DMS153 treated with DMSO at 0.1 percent for 48 hours (cell line): ENCODE measurements around the gene PTPRD.
"Not testable (repeated sequence)": the region's sequence is repeated elsewhere in the genome, so short reads cannot be mapped to it uniquely, and the experiment has no call there.

Experiments
- DNase-seq: peaks from one replicate; lab custom pipeline; 2025; ENCODE audit not compliant: unreplicated experiment; lab: John Stamatoyannopoulos, UW

PTPRD gene

GRCh38 chr9:9396518-9396917 is 1216.3 kb downstream of the PTPRD start:
- DNase-seq = no peak

- DNase-seq = no peak
Observed at GRCh38 chr9:9395539-9395938, 1217.3 kb downstream of the PTPRD start.

GRCh38 chr9:9392755-9393154 is 1220.0 kb downstream of the PTPRD start:
- DNase-seq = no peak

- no peak for DNase-seq
Observed at GRCh38 chr9:9389904-9390303, 1222.9 kb downstream of the PTPRD start.

- no peak for DNase-seq
Observed at GRCh38 chr9:9387511-9388115, 1225.2 kb downstream of the PTPRD start.

- DNase-seq = no peak
Observed at GRCh38 chr9:9362332-9362731, 1250.5 kb downstream of the PTPRD start.

GRCh38 chr9:9352877-9353481 is 1259.8 kb downstream of the PTPRD start:
- peak; percentile 5 for DNase-seq

- DNase-seq = no peak
Observed at GRCh38 chr9:9341203-9341602, 1271.6 kb downstream of the PTPRD start.

GRCh38 chr9:9337129-9337528 is 1275.7 kb downstream of the PTPRD start:
- no peak for DNase-seq

- no peak for DNase-seq
Observed at GRCh38 chr9:9326749-9327148, 1286.1 kb downstream of the PTPRD start.

- no peak for DNase-seq
Observed at GRCh38 chr9:9319007-9319406, 1293.8 kb downstream of the PTPRD start.

- DNase-seq = not testable (repeated sequence)
Observed at GRCh38 chr9:9310743-9311142, 1302.1 kb downstream of the PTPRD start.

- DNase-seq = no peak
Observed at GRCh38 chr9:9305600-9305999, 1307.2 kb downstream of the PTPRD start.

GRCh38 chr9:9299134-9299533 is 1313.7 kb downstream of the PTPRD start:
- no peak for DNase-seq

- no peak for DNase-seq
Observed at GRCh38 chr9:9286001-9286400, 1326.8 kb downstream of the PTPRD start.

- DNase-seq = no peak
Observed at GRCh38 chr9:9284201-9284600, 1328.6 kb downstream of the PTPRD start.

- DNase-seq = no peak
Observed at GRCh38 chr9:9283159-9283986, 1329.4 kb downstream of the PTPRD start.

- no peak for DNase-seq
Observed at GRCh38 chr9:9275601-9276000, 1337.2 kb downstream of the PTPRD start.

GRCh38 chr9:9257999-9258498 is 1354.8 kb downstream of the PTPRD start:
- no peak for DNase-seq

- DNase-seq = no peak
Observed at GRCh38 chr9:9246726-9247125, 1366.1 kb downstream of the PTPRD start.

- DNase-seq = no peak
Observed at GRCh38 chr9:9231946-9232345, 1380.9 kb downstream of the PTPRD start.

GRCh38 chr9:9229269-9229668 is 1383.5 kb downstream of the PTPRD start:
- no peak for DNase-seq
